ENCODE data around the gene RHBDD1. TPM values are rescaled to one million over a fixed set of nuclear protein-coding genes. Genes with fewer than 3 reads are reported as not detected.
"Not testable (repeated sequence)": the region's sequence is repeated elsewhere in the genome, so short reads cannot be mapped to it uniquely, and the experiment has no call there.

The RHBDD1 gene
- total RNA-seq, 1 donor from 2014 or later = 9.9 TPM

DNA sequence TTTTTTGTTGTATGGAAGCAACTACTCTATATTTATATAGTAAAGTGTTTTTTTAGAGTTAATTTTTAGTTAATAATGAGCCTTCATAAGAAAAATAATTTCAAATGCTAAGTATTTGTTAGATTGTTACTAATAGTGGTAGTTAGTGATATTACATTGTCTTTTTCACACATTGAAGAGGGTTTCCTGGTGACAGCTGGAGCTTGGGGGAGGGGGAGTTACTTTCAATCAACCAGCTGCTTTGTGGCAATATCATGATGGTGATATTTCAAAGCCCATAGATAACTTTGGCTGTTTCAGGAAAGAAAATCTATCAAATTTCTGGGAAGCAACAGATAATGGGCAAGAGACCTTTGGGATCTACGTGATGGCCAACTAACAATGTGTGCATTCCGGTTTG is 4.1 kb downstream of the RHBDD1 start:
- no peak for DNase-seq (ENCODE audit: extremely low read depth, low read depth, low spot score)

DNA sequence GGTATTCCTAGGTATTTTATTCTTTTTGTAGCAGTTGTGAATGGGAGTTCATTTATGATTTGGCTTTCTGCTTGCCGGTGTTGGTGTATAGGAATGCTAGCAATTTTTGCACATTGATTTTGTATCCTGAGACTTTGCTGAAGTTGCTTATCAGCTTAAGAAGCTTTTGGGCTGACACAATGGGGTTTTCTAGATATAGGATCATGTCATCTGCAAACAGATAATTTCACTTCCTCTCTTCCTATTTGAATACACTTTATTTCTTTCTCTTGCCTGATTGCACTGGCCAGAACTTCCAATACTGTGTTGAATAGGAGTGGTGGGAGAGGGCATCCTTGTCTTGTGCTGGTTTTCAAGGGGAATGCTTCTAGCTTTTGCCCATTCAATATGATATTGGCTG is 7.1 kb downstream of the RHBDD1 start:
- not testable (repeated sequence) for DNase-seq (ENCODE audit: extremely low read depth, low read depth, low spot score)

DNA sequence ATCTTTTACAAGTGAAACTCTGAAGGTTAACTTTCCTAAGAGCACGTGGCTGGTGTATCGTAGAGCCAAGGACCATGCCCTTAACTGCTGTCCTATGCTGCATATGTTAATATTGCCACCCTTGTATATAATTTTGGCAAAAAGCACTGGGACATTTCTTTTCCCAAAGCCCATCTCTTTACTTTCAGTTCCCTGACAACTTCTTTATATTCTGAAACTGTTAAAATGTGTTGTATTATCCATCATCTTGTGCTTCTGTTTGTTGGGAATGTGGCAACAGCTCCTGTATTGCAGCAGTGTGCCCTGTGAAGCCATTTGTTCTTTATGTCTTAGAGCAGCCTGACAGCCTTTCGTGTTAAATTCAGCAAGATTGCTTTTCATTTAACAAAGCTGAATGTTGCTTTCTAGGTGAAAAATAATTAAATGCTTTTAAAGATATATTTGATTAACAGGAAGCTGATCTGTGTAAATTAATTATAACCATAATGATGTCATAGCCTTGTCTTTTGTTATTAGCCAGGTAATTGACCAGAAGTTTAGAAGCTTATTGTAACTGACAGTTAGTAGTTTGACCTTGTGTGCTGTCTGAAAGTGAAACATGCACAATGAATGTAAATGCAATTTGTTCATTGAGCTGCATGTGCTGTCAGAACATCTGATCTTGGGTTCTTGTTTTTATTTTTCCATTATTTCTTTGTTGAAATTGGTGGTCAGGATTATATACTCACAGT is 9.7 kb downstream of the RHBDD1 start:
- DNase-seq (ENCODE audit: extremely low read depth, low read depth, low spot score) = no peak

DNA sequence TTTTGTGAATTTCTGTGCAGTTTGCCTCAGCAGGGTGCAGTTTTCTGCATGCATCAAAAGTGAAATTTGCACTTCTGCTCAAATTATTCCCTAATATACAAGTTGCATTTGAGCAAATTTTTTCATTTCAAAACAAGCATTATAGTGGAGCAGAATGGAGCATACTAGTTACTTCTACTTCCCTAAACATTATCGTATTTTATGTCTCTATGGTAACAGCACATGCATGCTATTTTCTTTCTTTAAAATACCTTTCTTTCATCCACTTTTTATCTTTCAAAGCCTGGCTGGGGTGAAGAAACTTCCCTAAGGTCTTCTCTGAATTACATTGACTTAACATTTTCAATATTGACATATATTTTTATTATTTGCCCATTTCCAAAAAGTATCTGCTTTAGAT is 11.2 kb downstream of the RHBDD1 start:
- DNase-seq (ENCODE audit: extremely low read depth, low read depth, low spot score) = no peak

DNA sequence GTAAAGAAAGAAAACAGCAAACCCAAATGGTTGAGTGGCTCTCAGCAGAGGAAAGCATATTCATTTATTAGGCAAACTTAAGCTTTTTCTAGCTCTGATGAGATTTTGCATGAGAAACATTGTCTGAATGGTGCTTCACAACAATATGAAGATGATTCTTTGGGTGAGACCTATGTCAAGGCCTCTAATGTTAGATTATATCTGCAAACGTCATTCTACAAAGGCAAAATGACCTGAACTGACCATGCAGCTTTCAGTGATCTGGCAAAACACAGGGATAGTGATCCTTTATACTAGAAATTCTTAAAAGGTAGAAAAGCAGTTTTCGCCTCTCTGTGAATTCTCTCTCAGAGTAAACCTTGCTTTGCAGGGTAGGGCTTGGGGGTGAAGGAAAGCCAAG is 11.7 kb downstream of the RHBDD1 start:
- no peak for DNase-seq (ENCODE audit: extremely low read depth, low read depth, low spot score)

DNA sequence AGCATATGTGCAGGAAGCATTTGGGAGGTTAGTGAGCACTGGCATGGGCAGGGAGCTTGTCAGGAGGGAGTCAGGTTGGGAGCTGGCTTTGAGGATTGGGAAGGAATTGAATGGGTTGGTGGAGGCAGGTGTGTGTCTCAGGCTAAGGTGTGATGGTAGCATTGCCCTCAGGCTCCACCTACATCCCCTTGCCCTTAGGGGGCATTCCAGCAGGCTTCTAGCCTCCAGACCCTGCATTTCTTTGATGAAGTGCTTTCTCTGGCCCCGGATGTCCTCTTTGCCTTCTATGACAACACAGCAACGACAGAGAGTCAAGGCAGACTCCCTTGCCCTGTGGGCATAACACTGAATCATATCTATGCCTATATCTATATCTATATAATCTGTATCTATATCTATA is 13.5 kb downstream of the RHBDD1 start:
- no peak for DNase-seq (ENCODE audit: extremely low read depth, low read depth, low spot score)

DNA sequence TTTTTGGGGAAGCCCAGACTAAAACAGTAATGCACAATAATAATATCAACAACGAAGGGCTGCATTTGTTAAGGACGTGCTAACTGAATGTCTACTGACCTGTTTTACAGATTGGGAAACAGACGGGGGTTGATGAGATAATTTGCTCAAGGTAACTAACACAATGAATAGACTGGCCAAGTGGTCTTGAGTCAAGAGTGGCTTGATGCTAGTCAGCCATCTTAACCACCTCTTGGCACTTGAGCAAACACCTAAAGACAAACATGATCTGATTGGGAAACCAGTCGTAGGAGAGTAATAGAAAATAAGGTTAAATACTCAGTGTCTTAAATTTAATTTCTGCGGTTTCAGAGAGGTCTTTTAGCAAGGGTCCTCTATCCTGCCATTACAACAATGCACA is 14.2 kb downstream of the RHBDD1 start:
- no peak for DNase-seq (ENCODE audit: extremely low read depth, low read depth, low spot score)

DNA sequence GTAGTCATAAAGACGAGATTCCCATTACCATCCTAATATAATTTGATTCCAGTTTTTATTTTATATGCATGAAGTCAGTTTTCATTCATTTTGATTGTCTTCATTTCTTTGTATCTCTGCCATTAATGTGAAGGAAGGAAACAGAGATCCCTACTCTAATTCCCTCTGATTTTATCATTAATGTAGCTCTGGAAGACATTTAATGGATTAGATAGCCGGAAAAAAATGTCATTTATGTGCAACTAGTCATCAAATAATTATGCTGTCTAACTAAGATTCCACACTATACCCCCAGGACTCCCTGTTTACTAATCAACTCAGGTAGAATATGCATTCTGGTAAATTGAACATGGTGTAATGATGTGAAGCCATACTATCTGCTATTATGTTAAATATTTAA is 19.9 kb downstream of the RHBDD1 start:
- DNase-seq (ENCODE audit: extremely low read depth, low read depth, low spot score) = no peak

DNA sequence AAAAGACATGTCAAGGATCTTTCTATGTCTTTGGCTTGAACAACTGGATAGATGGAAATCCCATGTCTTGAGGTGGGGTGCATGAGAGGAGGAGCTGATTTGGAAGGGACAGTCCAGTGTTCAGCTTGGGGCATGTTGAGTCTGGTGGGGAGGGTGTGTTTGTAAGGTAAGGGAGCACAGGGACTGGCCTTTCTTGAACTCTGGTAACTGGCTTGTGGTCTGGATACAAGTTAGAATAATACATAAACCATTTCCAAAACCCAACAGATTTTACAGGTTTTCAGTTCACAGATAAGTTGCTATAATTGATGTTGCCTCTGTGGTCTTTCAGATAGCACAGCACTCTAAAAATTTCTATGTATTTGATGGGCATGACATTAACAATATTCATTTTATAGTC is 24.2 kb downstream of the RHBDD1 start:
- no peak for DNase-seq (ENCODE audit: extremely low read depth, low read depth, low spot score)

DNA sequence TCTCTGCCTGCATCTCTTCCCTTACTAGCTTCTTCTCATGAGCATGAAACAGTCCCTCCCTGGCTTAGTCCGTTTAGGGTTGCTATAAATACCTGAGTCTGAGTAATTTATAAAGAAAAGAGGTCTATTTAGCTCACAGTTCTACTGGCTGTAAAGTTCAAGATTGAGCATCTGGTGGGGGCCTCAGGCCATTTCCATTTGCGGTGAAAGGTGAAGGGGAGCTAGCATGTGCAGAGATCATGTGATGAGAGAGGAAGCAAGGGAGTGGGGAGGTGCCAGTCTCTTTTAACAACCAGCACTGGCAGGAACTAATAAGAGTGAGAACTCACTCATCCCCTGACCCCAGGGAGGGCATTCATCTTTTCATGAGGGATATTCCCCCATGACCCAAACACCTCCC is 26.8 kb downstream of the RHBDD1 start:
- no peak for DNase-seq (ENCODE audit: extremely low read depth, low read depth, low spot score)

DNA sequence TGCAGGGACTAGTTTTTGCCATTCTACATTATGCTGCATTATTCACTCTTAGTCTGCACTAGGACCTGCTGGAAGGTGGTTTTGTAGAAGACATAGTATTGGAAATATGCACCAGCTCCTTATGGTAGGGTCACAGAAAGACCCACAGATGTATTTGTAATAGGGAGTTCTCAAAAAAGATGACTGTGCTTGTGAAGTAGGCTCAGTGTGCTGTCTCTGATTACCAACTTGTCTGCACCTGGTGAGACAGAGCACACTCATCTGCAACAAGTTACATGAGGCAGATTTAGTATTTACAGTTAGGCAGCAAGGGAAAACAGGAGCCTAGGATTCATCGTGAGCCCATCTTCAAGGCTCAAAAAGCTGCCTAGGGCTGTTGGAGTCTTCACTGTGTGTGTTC is 29.4 kb downstream of the RHBDD1 start:
- DNase-seq (ENCODE audit: extremely low read depth, low read depth, low spot score) = no peak

DNA sequence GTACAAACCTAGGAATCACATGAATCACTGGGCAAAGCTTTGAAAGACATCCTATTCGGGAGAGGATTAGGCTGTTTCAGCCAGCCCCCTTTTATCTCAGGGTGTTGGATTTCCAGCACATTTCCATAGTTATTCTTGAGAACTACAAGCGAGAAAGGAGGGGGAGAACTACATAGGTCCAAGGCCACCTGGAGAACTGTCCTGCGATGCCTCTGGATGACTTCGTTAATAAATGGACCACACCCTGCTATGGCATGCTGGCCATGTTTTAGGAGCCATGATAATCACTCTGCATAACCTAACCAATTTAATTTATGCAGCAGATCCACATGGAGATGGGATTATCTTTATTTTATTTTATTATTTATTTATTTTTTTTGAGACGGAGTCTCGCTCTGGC is 29.9 kb downstream of the RHBDD1 start:
- no peak for DNase-seq (ENCODE audit: extremely low read depth, low read depth, low spot score)

DNA sequence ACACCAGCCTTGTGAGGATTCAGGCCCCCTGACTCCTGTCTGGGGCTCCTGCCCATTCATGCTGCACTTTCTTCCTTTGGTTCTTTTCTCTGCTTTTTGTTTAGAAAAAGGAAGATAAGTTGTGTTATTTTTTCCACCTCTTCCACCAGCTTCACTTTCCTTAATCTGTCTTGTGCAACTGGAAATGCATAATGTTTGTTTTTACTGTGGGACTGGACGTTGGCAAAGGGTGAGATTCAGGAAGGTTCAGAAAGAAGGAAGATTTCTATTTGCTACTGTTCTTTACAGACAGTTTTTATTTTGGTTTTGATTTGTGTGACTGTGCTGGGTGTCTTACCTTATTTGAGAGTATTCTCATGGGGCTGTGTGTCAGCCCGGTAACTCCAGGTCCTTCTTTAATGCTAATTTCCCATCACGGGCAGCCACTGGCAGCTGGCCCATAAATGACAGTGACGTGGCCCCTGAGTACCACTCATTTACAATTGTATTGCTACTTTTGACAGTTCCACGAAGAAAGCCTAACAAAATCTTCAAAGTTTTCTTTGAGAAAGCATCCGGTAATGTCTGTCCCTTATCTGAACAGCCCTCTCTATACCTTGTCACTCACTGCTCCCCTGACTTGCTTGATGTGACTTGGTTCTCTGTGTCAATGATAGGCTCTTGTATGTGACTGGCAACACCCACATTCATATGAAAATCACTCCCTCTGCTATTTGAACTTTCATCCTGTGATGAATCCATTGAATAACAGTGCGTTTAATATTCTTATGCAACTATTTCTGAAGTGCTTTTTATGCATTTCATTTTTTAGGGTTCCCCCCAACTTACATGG is 32.7 kb downstream of the RHBDD1 start:
- DNase-seq (ENCODE audit: extremely low read depth, low read depth, low spot score) = no peak

DNA sequence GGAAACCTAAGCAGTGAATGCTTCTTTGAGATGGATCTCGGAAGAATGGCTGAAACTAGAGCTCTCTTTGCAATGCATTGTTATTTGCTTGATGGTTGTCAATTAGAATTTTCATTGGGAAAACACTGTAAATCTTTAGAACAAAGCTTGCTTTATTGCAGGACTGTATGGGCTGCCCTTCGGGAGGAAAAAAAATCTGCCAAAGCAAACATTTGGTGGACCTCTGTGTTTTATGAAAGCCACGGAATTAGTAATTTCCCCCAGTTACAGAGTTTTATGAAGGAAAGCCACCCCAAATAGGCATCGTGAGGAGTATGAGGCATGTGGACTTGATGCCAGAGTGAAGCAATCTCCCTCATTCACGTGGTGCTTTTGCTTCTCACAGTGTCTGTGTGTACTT is 33.5 kb downstream of the RHBDD1 start:
- no peak for DNase-seq (ENCODE audit: extremely low read depth, low read depth, low spot score)

DNA sequence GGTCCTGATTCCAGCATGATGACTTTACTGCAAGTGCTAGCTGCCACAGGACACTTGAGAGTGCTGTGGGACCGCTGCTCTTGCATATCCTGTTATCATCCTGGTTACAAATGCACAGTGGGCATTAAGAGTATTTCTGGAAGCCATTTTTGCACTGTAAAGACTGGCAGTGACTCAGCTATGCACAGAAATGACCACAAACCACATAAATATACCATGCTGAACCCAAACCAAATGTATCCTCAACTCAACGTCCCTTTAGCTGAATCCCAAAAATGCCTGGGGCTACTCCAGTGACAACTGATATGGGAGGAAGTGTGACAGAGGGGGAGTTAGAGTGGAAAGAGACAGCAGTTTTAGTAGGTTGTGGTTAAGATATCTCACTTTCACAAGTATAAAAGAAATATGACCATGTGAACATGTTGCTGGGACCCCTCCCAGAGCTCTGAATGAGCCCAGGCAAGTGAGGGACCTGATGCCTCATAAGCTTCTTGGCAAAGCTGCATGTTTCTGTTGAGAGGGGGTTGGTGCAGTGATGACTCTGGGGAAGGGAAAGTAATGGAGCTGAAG is 37.3 kb downstream of the RHBDD1 start:
- no peak for DNase-seq (ENCODE audit: extremely low read depth, low read depth, low spot score)

DNA sequence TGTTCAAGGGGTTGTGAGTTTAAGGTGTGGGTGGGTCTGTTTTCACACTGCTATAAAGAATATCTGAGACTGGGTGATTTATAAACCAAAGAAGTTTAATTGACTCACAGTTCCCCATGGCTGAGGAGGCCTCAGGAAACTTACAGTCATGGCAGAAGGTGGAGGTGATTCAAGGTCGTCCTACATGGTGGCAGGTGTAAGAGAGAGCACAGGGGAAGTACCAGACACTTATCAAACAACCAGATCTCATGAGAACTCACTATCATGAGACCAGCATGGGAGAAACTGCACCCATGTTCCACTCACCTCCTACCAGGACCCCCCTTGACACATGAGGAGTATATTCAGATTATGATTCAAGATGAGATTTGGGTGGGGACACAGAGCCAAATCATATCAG is 38.0 kb downstream of the RHBDD1 start:
- no peak for DNase-seq (ENCODE audit: extremely low read depth, low read depth, low spot score)

DNA sequence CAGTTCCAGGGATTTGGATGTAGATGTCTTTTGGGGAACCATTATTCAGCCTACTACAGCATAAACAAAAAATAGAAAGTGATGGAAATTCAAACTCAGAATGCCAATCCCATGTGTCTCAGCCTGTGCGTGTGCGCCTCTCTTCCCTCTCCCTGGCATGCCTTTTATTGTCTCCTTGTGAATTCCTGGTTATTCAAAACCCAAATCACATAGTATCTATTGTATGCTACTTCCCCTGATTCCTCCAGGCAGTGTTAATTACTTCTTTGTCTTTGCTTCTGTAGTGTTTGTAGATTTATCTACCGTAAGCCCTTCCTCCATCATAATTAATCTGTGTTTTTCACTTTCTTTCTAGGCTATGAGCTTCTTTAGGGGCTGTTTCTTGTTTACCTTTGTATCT is 38.9 kb downstream of the RHBDD1 start:
- DNase-seq (ENCODE audit: extremely low read depth, low read depth, low spot score) = no peak

DNA sequence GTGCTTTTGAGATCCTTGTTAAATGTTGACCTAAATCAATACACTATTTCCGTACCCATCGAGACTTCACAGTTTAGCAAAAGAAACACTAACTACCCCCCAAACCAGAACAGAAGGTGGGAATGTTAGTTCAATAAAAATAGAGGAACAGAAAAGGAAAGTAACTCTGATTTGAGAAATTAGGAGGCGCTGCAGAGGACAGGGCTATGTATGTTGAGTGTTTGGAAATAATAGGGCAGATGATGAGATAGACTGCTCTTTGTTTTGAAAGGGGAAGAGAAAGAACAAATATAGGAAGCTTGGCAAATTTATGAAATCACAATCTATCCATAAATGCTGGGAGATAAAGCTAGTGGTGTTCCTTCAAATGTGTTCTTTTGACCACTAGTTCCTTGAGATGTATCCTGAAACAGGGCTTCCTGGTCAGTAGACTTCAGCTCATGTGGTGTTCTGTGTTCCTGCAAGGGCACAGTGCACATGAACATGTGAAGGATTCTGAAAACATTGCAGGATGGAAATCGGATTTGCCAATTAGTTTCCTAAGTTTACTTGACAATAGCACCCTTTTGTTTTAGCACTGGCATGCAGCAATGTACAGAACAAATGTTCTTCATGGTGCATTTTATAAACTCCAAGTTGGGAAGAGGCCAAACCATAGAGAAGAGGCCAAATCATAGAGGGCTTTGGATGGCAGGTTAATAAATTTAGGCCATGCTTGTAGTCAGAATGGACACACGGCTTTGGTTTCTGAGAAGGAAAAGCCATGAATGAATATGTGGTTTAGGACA is 39.8 kb downstream of the RHBDD1 start:
- DNase-seq (ENCODE audit: extremely low read depth, low read depth, low spot score) = no peak

DNA sequence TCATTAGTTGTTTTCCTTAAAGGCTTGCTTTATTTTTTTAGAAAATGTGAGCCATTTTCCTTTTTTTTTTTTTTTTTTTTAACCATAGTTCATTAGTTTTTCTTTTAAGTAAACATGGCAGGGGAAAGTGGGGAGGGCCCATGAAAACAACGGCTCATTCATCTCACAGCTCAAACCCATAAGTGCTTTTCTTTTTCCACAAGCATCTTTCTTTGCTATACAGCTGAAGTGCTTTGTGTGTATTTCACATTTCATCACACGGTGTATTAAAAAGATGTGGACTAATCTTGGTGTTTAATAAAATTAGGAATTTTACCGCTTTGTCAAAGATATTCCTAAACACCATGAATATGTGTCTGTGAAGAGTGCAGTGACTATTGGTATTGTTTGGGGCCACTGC is 41.6 kb downstream of the RHBDD1 start:
- no peak for DNase-seq (ENCODE audit: extremely low read depth, low read depth, low spot score)

DNA sequence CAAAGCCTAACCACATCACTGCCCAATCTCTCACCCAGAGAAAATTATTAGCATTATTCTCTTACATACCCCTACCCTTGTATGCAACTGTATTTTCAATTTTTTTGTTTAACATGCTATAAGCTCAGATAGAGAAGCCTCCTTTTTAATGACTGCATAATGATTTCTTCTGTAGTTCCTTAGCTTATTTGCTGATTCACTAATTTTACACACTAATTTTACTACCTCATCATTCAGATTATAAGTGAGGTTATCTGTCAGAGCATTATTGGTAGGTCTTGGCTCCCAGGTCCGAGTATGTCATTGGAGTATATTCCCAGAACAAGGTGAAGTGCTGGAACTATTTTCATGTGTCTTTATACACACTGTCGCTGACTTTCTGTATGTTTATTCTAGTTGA is 45.4 kb downstream of the RHBDD1 start:
- DNase-seq (ENCODE audit: extremely low read depth, low read depth, low spot score) = no peak

DNA sequence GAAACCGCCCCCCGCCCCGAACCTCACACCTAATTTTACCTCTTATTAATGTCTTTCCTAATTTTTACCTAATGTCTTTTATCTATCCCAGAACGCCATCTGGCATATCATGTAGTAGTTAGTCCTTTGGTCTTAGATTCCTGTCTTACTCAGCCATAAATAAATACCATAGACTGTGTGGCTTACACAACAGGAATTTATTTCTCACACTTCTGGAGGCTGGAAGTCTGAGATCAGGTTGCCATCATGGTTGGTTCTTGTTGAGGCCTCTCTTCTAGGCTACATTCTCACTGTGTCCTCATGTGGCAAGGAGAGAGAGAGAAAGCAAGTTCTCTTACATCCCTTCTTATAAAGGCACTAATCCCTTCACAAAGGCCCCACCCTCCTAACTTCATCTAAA is 46.8 kb downstream of the RHBDD1 start:
- no peak for DNase-seq (ENCODE audit: extremely low read depth, low read depth, low spot score)

Measured in glomerular endothelial cell (primary cell).